MM.1S (cell line): ENCODE data around the gene CLCN7.

Experiments used
- EZH2 ChIP-seq: fragments of 300-600 bp; sonication (generic); optimal IDR thresholded peaks from 2 replicates; pipeline ENCODE3; 2017; ENCODE audit warnings: low read depth, mild to moderate bottlenecking, antibody characterized with exemption, low read length, mixed read lengths
- EZH2phosphoT487 ChIP-seq: fragments of 300-600 bp; sonication (generic); IDR thresholded peaks from 2 replicates; pipeline ENCODE4 v1.6.1; 2018; ENCODE audit warnings: antibody characterized with exemption, low read length
- TF ChIP-seq, protein P1 (sequence below): fragments of 300-600 bp; sonication (generic); IDR thresholded peaks from 2 replicates; pipeline ENCODE4 v1.5.1; 2016; ENCODE audit warnings: antibody characterized with exemption, low read length, mixed read lengths

DNA sequence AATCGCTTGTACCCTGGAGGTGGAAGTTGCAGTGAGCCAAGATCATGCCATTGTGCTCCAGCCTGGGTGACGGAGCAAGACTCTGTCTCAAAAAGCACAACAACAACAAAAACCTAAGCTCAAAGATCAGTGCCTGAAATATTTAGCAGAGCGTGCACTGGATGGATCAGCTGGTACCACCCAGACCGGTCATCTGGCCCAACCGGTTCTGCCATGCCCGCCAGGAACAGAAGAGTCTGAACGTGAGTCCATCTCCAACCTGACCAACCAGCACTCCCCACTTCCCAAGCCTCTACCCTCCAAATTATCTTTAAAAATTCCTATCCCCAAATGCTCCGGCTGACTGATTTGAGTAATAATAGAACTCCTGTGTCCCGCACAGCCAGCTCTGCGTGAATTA is 52.8 kb downstream of the CLCN7 start:
- TF ChIP-seq, protein P1, sequence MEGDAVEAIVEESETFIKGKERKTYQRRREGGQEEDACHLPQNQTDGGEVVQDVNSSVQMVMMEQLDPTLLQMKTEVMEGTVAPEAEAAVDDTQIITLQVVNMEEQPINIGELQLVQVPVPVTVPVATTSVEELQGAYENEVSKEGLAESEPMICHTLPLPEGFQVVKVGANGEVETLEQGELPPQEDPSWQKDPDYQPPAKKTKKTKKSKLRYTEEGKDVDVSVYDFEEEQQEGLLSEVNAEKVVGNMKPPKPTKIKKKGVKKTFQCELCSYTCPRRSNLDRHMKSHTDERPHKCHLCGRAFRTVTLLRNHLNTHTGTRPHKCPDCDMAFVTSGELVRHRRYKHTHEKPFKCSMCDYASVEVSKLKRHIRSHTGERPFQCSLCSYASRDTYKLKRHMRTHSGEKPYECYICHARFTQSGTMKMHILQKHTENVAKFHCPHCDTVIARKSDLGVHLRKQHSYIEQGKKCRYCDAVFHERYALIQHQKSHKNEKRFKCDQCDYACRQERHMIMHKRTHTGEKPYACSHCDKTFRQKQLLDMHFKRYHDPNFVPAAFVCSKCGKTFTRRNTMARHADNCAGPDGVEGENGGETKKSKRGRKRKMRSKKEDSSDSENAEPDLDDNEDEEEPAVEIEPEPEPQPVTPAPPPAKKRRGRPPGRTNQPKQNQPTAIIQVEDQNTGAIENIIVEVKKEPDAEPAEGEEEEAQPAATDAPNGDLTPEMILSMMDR: no peak
- TF ChIP-seq EZH2 (no peak), EZH2phosphoT487 (no peak)
